Stimulated activated CD4-positive, alpha-beta T cell treated with anti-CD3 and anti-CD28 coated beads, TNF-alpha, amount 100 ng/mL, for 48 hours (primary cell): ENCODE results near the gene ITGA2B.
"Not testable (repeated sequence)": the region's sequence is repeated elsewhere in the genome, so short reads cannot be mapped to it uniquely, and the experiment has no call there.

Source experiments
- DNase-seq, 3 donors: peaks; one replicate each; pipeline ENCODE4 v3.0.0-alpha.2; 2020; ENCODE audit warnings: low read depth in 3 of 3

ITGA2B gene

GRCh38 chr17:44389281-44389680 is at the start of gene ITGA2B:
TSS of gene ITGA2B (minus strand) at chr17:44389649. CDS start at chr17:44389473, 176 bp downstream.
- DNase-seq = no peak

- DNase-seq = no peak
Observed at GRCh38 chr17:44439168-44439567, 49.7 kb upstream of the ITGA2B start.

- DNase-seq = no peak
Observed at GRCh38 chr17:44438636-44439035, 49.2 kb upstream of the ITGA2B start.

GRCh38 chr17:44436336-44436735 is 46.9 kb upstream of the ITGA2B start:
- no peak for DNase-seq

GRCh38 chr17:44432254-44433157 is 43.1 kb upstream of the ITGA2B start:
- no peak for DNase-seq

GRCh38 chr17:44424828-44425461 is 35.5 kb upstream of the ITGA2B start:
- DNase-seq = no peak

- no peak for DNase-seq
Observed at GRCh38 chr17:44417553-44417952, 28.1 kb upstream of the ITGA2B start.

- DNase-seq = no peak
Observed at GRCh38 chr17:44416558-44417289, 27.3 kb upstream of the ITGA2B start.

- DNase-seq = no peak
Observed at GRCh38 chr17:44414394-44415155, 25.1 kb upstream of the ITGA2B start.

GRCh38 chr17:44409309-44410028 is 20.0 kb upstream of the ITGA2B start:
- DNase-seq = no peak

- no peak for DNase-seq
Observed at GRCh38 chr17:44408786-44409185, 19.3 kb upstream of the ITGA2B start.

- no peak for DNase-seq
Observed at GRCh38 chr17:44402564-44403172, 13.2 kb upstream of the ITGA2B start.

- no peak for DNase-seq
Observed at GRCh38 chr17:44400226-44400847, 10.9 kb upstream of the ITGA2B start.

- no peak for DNase-seq
Observed at GRCh38 chr17:44398692-44399691, 9.5 kb upstream of the ITGA2B start.

GRCh38 chr17:44397479-44398440 is 8.3 kb upstream of the ITGA2B start:
- DNase-seq = no peak

GRCh38 chr17:44396946-44397345 is 7.5 kb upstream of the ITGA2B start:
- no peak for DNase-seq

- no peak for DNase-seq
Observed at GRCh38 chr17:44394833-44395232, 5.4 kb upstream of the ITGA2B start.

GRCh38 chr17:44394112-44394511 is 4.7 kb upstream of the ITGA2B start:
- DNase-seq = not testable (repeated sequence)
